SK-N-MC (cell line): Measurements from ENCODE around the gene SNX21.

Experiments
- EZH2 ChIP-seq: fragments of 200-600 bp; sonication (generic); IDR thresholded peaks from one replicate; pipeline ENCODE4 v1.6.1; 2017; ENCODE audit warnings: antibody characterized with exemption
- FOXP2 ChIP-seq: optimal IDR thresholded peaks from 2 replicates; pipeline ENCODE3; 2011; ENCODE audit warnings: mild to moderate bottlenecking, moderate library complexity; ENCODE audit not compliant: insufficient read depth; ENCODE audit errors: extremely low read length, control extremely low read depth
- POLR2AphosphoS5 ChIP-seq: IDR thresholded peaks from 2 replicates; pipeline ENCODE4 v1.6.1; 2012; ENCODE audit warnings: mild to moderate bottlenecking, low read depth, low read length, borderline replicate concordance

- TF ChIP-seq EZH2 = no peak
- TF ChIP-seq POLR2AphosphoS5 = no peak
- no peak for TF ChIP-seq FOXP2
Measured at GRCh38 chr20:45888681-45889080, 55.1 kb downstream of the SNX21 start.
